ENCODE results near the gene CEMIP.

The CEMIP gene

GRCh38 chr15:80898040-80898439 is 118.9 kb downstream of the CEMIP start:
- no peak for FAIRE-seq

- no peak for FAIRE-seq
Observed at GRCh38 chr15:80902298-80902801, 123.2 kb downstream of the CEMIP start.

GRCh38 chr15:80904998-80905397 is 125.8 kb downstream of the CEMIP start:
- FAIRE-seq: no peak

- FAIRE-seq: no peak
Observed at GRCh38 chr15:80906159-80906766, 127.1 kb downstream of the CEMIP start.

- FAIRE-seq: no peak
Observed at GRCh38 chr15:80911821-80912220, 132.7 kb downstream of the CEMIP start.

GRCh38 chr15:80912673-80913072 is 133.5 kb downstream of the CEMIP start:
- no peak for FAIRE-seq

GRCh38 chr15:80913541-80913940 is 134.4 kb downstream of the CEMIP start:
- FAIRE-seq: no peak

GRCh38 chr15:80915472-80915871 is 136.3 kb downstream of the CEMIP start:
- no peak for FAIRE-seq

- FAIRE-seq: no peak
Observed at GRCh38 chr15:80916056-80916455, 136.9 kb downstream of the CEMIP start.

GRCh38 chr15:80918196-80918783 is 139.1 kb downstream of the CEMIP start:
- FAIRE-seq: no peak

- no peak for FAIRE-seq
Observed at GRCh38 chr15:80920271-80920699, 141.1 kb downstream of the CEMIP start.

GRCh38 chr15:80921736-80922410 is 142.7 kb downstream of the CEMIP start:
- FAIRE-seq: no peak

GRCh38 chr15:80923668-80924067 is 144.5 kb downstream of the CEMIP start:
- FAIRE-seq: no peak

GRCh38 chr15:80924278-80924677 is 145.1 kb downstream of the CEMIP start:
- FAIRE-seq: no peak

- no peak for FAIRE-seq
Observed at GRCh38 chr15:80925597-80926059, 146.5 kb downstream of the CEMIP start.

GRCh38 chr15:80926126-80926525 is 147.0 kb downstream of the CEMIP start:
- no peak for FAIRE-seq

- no peak for FAIRE-seq
Observed at GRCh38 chr15:80929225-80929624, 150.1 kb downstream of the CEMIP start.

- no peak for FAIRE-seq
Observed at GRCh38 chr15:80929689-80930088, 150.5 kb downstream of the CEMIP start.

- FAIRE-seq: no peak
Observed at GRCh38 chr15:80931191-80931590, 152.0 kb downstream of the CEMIP start.

- FAIRE-seq: no peak
Observed at GRCh38 chr15:80931721-80932512, 152.7 kb downstream of the CEMIP start.

- no peak for FAIRE-seq
Observed at GRCh38 chr15:80932513-80932815, 153.3 kb downstream of the CEMIP start.

GRCh38 chr15:80932989-80933388 is 153.8 kb downstream of the CEMIP start:
- FAIRE-seq: no peak

GRCh38 chr15:80934761-80935221 is 155.6 kb downstream of the CEMIP start:
- FAIRE-seq: no peak
